Left forelimb (tissue), 1 donor: ENCODE data around the gene TNFAIP8L1.

Source experiments
- DNase-seq: peaks from one replicate; pipeline ENCODE4 v3.0.0-alpha.2; 2018; ENCODE audit warnings: low spot score

The TNFAIP8L1 gene

DNA sequence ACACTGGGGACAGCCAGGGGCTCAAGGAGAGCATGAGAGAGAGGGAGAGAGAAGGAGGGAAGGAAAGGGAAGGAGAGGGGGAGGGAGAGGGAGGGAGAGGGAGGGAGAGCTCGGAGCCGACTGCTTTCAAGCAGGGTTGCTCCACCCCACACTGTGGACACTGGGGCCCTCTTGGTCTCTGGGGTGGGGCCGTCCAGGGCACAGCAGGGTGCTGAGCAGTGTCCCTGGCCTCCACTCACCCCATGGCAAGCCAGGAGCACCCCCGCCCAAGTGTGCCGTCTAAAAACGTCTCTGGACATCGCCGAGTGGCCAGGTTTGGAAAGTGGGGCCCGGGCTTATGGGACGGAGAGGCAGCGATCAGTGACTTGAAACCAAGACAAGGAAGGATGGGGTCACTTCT, 63.4 kb downstream of the TNFAIP8L1 start:
- DNase-seq, result no peak

DNA sequence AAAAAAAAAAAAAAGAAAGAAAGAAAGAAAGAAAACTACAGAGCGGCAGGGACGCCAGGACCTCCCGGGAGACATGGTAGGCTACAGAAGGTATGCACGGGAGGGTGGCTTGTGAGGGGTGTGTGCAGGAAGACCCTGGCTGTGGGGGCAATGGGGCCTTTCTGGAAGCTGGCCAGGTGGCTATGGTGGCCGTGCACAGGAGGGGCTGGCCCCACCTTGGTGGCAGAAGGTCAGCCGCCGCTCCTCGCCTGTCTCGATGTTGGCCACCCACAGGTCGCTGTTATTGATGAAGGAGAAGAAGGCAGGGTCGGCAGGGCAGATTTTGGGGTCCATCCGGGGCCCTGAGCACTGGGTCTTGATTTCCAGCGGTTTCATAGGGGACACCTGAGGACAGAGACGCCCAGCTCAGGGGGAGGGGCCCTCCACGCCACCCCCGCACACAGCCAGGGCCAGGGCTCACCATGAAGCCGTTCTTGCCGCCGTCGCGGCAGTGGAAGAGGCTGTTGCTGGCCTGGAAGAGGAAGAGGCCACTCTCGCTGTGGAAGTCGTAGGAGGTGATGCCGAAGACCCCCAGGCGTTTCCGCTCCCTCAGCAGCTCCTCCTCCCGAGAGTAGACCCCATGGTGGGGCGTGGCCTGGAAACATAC, 64.5 kb downstream of the TNFAIP8L1 start:
- DNase-seq, result no peak

DNA sequence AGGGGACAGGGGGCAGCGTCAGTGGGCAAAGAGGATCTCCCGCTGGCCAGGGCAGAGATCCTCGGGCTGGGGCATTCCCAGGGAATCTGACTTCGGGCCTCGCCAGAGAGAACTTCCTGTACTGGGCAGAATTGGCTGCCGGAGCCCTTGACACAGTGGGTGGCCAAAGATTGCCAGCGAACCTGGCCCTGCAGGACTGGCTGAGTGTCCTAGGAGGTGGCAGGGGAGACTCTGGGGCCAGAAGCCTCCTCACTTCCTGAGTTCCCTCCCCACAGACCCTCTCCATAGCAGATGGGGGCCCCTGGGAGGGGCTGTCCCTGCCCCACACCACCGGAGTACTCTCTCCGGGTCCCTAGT, 65.0 kb downstream of the TNFAIP8L1 start:
- DNase-seq, result no peak
